Hematopoietic multipotent progenitor cell treated with erythropoietin and hydrocortisone succinate and interleukin-3 and kit ligand, for 4 days (in vitro differentiated cells): Measurements from ENCODE around the gene ZFHX3.

Experiments
- DNase-seq: peaks from one replicate; pipeline ENCODE4 v3.0.0-alpha.2; 2015

ZFHX3 gene

DNA sequence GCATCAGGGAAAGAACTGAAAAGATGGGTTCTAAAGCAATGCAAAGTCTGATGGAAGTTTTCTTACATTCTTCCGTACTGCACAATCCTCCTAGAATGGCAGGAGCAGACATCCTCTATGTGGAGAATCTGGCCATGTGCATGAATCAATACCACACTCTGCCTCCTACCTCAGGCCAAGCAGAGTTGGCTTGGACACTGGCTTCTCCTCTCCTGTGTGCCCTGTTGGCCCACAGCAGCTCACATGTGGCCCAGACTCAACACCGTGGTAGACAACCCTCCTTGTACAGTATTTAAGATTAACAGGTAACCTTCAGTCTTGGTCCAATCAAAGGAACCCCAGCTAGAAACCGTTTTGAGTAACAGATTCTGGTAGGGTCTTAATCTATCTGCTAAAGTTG is 101.9 kb downstream of the ZFHX3 start:
- DNase-seq, result no peak

DNA sequence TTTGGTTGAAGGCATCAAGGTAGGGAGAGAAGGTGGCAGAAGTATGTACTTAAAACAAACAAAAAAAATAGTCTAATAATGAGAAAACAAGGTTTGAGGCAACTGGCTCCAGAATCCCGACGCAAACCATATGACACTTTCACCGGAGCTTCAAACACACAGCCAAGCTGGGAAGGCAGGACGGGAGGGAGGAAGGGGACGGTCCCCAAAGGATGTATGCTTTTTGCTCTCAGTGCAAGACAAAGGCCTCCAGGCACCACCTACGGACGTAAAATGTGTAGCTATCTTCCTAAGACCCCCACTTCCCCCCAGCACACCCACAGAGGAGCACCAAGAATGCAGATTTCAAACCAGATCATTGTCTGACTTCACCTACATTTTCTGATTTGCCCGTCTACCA is 102.3 kb downstream of the ZFHX3 start:
- no peak for DNase-seq

DNA sequence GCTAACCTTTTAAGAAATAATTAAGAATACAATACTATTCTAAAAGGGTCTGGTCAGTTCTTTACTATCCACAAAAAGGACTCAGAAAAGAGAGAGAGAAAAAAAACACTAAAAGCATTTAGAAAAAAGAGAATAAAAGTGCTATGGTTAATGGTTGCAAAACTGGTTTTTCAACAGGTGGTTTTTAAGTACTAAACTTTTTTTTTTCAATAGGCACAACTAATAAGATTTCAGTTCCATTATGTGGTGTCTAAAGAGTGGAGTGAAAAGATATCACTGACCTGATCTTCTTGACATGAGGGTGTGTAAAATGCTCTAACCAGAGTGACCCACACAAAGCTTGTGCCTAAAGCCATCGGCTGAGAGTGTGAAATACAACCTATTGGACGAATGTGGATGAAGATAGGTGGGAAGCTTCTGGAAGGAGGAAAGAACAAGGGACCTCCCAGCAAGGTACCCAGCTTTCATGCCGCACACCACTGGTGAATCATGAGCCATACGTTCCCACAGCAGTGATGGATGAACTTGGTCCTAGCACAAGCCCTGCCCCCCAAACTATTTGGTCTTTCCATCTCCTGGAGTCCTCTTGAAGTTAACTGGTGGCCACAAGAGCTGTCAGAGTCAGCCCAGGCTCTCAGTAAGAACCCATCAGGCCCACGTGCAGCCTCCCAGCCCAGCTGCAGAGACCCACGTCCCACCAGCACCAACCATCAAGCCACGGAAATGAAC is 103.0 kb downstream of the ZFHX3 start:
- DNase-seq, result no peak

DNA sequence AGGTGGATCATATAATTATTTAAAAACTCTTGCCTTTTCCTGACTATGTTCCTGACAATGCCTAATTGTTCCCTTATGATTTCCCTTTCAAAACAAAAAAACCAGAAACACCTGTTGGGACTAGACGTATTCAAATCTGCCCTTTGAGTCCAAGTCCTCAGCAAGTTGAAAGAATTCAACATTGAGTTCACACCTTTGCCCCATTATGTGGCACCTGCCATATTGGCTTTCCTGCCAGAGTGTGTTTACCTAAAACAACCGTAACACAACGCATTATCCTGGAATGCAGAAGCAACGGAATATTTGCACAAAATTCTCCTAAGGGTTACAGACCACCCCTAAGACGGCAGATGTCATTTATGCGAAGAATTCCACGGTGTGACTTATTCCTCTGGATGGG is 105.9 kb downstream of the ZFHX3 start:
- no peak for DNase-seq

DNA sequence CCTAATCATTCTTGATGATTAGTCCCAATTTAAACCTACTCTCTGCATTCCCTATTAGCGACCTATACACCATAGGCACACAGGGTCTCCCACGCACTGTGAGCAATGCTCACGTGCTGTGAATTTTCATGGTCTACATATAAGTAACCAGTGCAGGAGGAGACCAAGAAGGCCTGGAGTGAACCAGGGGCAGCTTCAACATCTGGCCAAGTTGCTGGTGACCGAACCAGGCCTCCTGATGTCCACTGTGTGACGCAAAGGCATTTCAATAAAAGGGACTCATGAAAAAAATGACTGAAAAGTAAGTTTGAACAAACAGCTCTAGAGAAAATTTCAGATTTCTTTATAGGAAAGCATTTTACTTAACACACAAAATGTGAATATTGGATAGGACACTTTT is 107.0 kb downstream of the ZFHX3 start:
- DNase-seq, result no peak

DNA sequence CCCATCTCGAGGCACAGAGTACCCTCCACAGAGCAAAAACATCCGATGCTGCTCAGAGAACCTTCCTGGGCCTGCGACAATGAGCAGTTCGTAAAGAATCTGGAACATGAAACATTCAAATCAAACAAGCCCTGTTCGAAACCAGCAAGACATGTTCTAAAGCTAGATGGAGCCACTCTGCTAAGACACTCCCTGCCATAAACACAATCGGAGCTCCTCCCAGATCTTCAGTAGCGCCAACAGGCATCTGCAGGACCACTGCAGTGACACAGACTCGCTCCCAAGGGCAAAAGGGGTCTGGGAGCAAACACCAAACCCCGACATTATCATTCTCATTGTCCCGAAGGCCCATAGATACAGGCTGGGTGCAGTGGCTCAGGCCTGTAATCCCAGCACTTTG is 108.7 kb downstream of the ZFHX3 start:
- no peak for DNase-seq

DNA sequence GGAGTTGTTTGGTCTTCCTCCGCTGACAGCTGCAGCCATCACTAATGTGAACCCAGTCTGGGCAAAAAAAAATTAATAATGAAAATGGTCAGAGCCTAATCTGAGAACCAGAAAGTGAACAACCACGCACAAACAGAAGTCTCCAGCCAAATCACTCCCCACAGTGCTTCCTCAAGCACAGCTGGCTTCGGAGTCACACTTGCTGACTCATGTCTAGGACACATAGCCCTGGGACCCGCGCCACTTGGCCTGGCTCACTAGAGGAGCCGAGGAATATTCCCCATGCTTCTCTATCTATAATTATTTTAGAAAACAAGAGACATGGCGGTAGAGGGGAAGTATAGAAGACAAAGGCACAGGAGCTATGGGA is 109.1 kb downstream of the ZFHX3 start:
- peak; percentile 71 for DNase-seq

DNA sequence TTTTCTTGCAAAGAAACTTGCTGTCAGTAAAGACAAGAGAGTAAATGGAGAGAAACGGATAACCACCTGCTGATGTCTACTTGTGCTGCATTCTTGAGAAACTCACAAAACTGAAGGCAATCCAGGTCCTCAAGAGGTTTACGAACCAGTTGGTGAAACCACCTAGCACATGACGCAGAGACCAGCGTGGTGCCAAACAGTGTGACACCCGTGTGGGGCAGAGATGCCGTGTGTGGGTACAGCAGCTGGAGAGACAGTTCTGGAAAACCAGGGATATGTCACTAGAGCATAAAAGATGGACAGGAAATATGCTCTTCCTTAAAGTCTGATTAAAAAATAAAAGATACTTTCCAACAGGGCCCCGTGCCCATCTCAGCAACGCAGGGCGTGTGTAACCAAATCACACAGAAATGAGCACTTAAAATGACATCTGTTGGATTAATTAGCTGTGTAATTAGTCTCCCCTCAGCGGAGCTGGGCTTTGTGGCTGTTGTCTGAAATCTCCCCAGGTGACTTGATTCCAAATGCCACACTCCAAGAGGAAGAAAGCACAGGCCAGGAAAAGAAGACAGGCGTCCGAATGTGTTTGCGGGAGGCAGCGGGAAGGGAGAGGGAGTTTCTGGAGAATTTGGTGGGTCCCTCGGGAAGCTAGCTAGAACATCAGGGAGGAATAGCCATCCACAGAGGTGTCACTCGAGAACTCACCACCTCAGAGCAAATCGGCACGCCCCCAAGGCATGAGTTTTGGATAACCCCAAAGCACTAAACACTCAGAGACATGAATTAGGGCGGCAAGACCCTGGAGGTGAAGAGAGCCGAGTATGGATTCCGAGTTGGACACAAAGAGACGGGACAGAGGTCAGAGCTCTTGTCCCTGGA is 109.8 kb downstream of the ZFHX3 start:
- DNase-seq, result no peak

DNA sequence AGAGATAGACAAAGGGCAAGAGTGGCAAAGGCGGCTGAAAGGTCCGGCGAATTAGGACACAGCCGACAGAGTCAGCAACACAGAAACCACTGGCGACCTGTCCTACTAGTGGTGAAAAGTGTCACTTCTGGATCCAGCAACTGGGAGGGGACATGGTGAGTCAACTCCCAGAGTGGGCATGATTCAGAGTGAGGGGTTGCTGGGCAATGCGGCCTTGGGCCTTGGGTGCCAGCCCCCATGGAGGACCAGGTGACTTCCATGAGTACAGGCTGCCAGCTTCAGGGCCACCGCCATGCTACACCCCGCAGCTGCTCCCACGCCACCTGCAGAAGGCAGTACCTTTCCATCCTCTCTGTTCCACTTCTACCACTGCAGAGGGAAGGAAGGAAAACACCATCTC is 110.6 kb downstream of the ZFHX3 start:
- no peak for DNase-seq

DNA sequence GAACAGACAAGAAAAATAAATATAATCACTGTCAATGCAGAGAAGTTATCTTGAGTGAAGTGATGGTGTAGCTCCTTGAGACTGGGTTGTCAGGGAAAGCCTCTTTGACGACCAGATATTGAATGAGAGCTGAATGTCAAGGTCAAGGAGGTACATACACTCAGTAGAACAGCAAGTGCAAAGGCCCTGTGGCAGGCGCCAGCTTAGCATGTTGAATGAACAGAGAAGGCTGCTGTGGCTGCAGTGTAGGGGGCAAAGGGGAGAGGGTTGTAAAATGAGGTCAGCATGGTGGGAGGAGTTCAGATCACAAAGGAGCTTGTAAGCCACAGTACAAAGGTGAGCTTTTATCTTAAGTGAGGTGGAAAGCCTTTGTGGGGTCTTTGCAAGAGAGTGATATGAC is 111.5 kb downstream of the ZFHX3 start:
- no peak for DNase-seq

DNA sequence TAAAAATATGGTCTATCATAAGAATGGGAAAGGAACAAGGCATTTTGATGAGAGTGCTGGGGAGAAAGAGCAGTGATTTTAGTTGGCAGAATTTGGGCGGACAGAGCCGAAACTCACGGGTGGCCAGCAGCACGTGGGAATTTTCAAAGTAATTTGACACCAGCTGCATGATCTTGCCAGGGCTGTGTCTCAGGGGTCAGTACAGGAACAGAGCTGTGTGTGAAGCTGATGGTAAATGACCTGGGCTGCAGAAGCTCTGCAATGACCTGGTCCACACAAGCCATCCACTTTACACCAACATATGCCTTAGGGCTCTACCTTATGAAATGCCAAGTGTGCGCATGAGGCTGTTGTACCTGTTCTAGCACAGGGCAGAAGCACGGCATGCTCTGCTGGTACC is 112.0 kb downstream of the ZFHX3 start:
- DNase-seq, result no peak

DNA sequence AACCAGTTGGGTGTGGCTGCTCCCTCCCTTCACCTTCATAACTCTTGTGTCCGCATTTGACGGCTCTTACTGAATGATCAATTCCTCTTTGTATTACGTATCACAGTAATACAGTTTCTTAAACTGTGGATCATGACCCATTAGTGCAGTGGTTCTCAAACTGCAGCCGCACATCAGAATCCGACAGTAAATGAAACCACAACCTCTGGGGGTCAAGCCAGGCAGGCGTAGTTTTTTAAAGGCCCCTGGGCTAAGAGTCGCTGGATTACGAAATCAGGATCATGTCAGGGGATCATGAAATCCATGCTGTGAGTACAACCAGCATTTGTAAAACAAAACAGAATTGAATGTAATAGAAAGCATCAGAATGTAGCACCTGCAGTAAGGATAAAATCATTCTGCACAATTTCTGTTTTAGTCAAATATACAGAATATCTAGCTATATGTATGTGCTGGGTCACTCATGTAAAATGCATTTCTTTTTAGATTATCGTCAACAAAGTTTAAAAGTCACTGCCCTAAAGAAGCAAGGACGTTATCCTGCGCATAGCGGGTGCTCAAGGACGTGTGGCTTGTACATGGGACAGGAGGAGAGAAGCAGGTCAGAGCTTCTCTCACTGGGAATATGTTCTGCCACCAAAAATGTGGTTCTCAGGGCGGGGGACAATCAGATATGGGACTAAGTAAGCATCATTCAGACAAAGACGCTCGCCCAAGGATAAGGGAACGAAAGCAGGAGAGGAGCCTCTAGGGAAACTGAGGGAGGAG is 113.1 kb downstream of the ZFHX3 start:
- no peak for DNase-seq

DNA sequence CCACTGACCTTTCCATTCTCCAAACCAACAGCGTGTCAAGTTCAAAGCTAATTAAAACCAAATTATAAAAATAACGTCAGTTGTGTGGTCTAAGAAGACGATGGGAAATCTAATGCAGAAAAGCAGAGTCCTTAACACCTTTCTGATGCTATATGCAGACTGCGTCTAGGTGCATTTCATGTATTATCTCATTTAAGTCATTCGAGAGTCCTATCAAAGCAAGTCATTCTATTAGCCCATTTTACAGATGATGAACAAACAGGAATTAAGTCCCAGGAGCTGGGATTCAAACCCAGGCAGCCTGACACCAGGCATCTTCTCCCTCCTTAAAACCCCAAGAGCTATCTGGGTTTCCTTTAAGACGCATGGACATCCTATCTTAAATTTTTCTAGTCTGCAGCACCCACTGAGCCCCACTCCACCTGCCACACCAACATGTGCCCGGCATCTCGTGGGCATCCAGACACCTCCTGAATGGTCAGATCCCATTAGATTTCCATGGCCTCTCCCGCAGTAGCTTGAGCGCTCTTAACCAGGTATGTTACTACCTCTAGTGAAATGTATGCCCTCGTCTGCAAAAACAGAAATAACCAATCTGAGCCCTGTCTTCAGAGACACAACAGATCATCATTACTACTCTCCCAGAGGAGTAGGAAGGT is 115.1 kb downstream of the ZFHX3 start:
- DNase-seq, result no peak

DNA sequence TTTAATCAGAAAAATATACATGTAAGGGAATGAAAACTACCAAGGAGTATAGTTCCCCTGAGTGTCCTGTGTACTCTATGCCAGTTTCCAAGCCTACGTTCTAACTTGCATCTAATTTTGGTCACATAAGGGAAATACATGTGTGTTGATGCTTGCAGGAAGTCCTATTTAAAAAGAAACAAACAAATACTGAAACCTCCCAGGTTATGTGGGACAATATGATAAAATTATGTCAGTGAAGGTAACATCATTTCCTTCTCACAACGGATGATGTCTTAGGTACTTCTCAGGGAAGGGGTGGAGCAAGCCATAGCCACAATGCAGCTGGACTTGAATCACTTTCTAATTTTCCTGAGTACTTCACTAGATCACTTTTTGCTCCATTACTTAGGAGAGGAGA is 115.9 kb downstream of the ZFHX3 start:
- DNase-seq, result no peak

DNA sequence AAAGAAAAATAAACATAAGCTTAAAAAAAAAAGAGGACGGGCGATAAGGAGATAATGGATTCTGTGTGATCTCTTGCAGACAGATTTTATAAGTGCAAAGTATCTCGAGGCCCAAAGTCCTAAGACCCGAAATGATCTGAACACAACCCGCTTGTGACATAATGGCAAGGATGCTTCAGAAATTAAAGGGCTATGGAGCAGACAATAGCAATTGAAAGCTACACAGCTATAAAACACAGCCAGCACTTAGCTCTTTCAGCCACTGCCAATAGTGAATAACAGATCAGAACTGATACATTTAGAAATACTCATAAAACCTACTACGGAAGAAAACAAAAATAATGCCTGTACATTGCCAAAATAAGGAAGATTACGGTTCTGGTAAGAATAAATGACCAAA is 117.5 kb downstream of the ZFHX3 start:
- DNase-seq, result no peak

DNA sequence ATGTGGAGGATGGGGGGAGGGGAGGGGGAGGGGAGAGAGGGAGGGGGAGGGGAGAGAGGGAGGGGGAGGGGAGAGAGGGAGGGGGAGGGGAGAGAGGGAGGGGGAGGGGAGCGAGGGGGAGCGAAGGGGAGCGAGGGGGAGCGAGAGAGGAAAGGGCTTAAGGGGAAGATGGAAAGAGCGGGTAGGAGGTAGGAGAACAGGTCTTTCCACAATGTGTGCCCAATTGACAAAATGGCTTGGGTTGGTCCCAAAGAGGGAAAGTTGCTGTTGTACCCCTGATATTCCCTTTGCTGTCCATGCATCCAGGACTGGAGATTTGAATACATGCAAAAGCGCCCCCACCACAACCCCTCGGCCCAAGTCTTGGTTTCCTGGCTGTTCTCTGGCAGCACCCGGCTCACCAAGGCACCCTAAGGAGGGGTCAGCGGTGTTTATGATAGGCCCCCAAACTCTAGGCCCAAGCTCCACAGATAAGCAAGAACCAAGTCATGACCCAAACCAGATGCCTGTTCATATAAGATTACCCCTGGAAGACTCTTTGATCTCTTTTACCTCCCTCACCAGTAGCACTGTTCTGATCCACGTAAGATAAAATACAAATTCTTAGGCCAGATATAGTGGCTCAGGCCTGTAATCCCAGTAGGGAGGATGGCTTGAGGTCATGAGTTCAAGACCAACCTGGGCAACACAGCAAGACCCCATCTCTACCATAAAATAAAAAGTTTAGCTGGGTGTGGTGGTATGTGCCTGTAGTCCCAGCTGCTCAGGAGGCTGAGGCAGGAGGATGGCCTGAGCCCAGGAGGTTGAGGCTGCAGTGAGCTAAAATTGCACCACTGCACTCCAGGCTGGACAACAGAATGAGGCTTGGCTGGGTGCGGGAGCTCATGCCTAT is 119.6 kb downstream of the ZFHX3 start:
- no peak for DNase-seq

DNA sequence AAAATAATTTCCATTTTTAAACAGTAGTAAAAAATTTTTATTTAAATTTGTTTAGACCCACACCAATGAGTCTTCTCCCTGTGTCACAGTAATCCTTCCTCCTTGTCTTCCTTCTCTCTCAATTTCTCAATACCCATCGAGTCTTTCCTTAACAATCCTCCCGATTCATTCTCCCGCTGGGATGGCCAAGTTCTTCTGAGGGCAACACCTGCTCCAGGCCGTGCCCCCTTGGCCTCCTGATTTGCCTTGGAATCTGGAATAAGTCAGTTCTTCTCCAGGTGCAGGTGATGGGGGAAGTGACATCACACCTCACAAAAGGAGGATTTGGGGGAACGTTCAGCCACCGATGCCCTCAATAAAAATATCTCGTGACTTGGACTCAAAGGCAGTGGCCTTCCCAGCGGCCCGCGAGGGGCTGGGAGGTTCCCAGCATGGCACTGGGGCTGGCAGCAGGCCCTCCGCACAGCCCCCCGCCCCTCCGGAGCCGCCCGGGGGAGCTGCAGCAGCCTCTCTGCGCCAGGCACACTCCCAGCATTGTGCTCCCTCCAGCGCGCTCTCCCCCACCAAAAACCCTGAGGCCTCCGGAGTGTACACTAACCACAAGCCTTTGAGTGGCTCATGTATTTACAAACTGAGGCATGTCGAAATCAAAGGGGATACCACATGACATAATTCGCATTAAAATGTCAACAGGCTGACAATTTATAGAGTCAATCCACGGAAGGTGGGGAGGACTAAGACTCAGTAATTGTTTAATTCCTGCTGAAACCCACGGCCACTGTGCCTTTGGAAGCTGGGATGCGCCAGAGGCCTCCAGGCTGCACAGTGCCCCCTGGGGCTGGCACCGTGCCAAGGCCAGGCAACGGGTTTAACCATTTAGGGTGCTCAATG is 120.5 kb downstream of the ZFHX3 start:
- peak; percentile 80 for DNase-seq

DNA sequence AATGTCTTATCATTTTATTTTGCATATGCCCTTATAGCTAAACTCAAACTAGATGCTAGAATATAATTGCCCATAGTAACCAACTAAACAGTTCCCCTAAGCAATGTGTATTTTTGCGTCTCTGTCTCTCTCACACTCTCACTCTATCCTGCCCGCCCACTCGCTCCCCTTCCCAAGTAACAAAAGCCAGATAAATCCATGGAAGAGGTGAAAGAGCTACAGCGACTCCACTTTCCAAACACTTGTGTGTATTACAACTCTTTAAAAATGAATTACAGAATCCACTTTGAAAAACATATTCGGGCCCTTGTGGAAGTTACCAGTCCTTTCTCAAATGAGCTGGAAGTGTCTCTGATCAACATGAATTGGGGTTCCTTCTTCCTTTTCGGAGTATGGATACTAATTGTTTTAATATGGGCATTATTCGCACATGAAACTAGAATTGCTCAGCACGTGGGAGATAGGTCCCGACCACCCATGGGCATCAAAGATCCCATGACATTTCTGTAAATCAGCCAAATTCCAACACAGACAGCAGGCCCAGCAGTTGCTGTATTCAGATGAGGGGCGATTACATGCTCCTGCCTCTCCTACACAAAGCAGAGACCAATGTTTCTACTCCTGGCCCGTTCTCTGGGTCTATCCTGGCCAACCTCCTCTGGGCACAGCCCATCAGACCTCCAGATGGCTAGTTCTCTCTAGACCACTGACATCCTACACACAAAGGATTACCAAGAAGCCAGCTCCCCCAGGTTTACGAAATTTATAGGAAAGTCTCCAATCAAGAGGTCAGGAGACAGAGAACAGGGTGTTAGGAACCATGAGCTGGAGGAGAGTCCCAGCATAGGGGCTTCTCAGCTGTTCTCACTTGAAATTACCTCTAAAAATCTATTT is 121.5 kb downstream of the ZFHX3 start:
- no peak for DNase-seq

DNA sequence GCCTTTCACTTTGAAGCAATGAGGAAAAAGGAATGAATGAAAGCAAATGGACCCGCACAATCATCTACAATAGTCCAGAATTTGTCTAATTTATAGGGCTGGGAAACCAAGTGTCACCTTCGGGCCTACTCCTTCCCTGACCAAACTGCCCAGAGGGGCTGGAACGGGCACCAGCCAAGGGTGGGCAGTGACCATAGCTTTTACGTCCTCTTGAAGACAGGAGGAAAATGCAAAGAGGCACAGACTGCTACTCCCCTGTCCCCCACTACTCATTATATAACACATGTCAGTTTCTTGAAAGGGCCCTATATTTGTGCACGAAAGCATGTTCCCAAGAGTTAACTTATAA is 122.3 kb downstream of the ZFHX3 start:
- DNase-seq, result no peak
